HG03432 (cell line): ENCODE data around the gene TIMM8A.

ENCODE experiments used
- ATAC-seq: cut with Tn5 transposase; IDR thresholded peaks from one replicate; pipeline ENCODE4 v1.9.1; 2021; ENCODE audit warnings: mild to moderate bottlenecking, moderate library complexity; ENCODE audit not compliant: unreplicated experiment

Gene TIMM8A

GRCh38 chrX:101348452-101349192, at the start of gene TIMM8A:
TIMM8A (minus strand) TSS chrX:101348742; CDS start chrX:101348664, 78 bp downstream.
- peak; percentile 99 for ATAC-seq

- no peak for ATAC-seq
These were observed 49.2 kb upstream of the TIMM8A start for GRCh38 chrX:101397779-101398178.

GRCh38 chrX:101395789-101396188, 47.2 kb upstream of the TIMM8A start:
- no peak for ATAC-seq

- ATAC-seq, result no peak
These were observed 45.8 kb upstream of the TIMM8A start for GRCh38 chrX:101394372-101394771.

- ATAC-seq, result no peak
These were observed 45.2 kb upstream of the TIMM8A start for GRCh38 chrX:101393530-101394305.

- ATAC-seq, result no peak
These were observed 43.3 kb upstream of the TIMM8A start for GRCh38 chrX:101391831-101392230.

- peak; percentile 87 for ATAC-seq
These were observed 42.4 kb upstream of the TIMM8A start, which contains the start of gene RPL36A for GRCh38 chrX:101390664-101391525. RPL36A (plus strand) TSS chrX:101391011; CDS start chrX:101391044, 33 bp downstream.

GRCh38 chrX:101388604-101389003, 40.1 kb upstream of the TIMM8A start:
- ATAC-seq, result no peak

- ATAC-seq, result no peak
These were observed 38.0 kb upstream of the TIMM8A start for GRCh38 chrX:101386542-101386885.

GRCh38 chrX:101385795-101386541, 37.4 kb upstream of the TIMM8A start, which contains the start of gene BTK:
BTK (minus strand) TSS chrX:101386191; CDS start chrX:101375284, 10,907 bp downstream.
- ATAC-seq, result peak; percentile 73

GRCh38 chrX:101385026-101385684, 36.6 kb upstream of the TIMM8A start:
- no peak for ATAC-seq

GRCh38 chrX:101383679-101384205, 35.2 kb upstream of the TIMM8A start:
- peak; percentile 73 for ATAC-seq

- ATAC-seq, result no peak
These were observed 29.0 kb upstream of the TIMM8A start for GRCh38 chrX:101377547-101377946.

GRCh38 chrX:101370888-101371504, 22.5 kb upstream of the TIMM8A start:
- peak; percentile 84 for ATAC-seq

- no peak for ATAC-seq
These were observed 21.1 kb upstream of the TIMM8A start for GRCh38 chrX:101369687-101370086.

GRCh38 chrX:101368800-101369199, 20.3 kb upstream of the TIMM8A start:
- no peak for ATAC-seq

GRCh38 chrX:101365301-101365795, 16.8 kb upstream of the TIMM8A start:
- no peak for ATAC-seq

- no peak for ATAC-seq
These were observed 14.2 kb upstream of the TIMM8A start for GRCh38 chrX:101362757-101363156.

- ATAC-seq, result no peak
These were observed 13.6 kb upstream of the TIMM8A start for GRCh38 chrX:101362116-101362515.
